ENCODE measurements around the gene TFCP2L1.
A peak's percentile ranks its signal among the peaks of the same experiment; 100 is the strongest.

The TFCP2L1 gene

DNA sequence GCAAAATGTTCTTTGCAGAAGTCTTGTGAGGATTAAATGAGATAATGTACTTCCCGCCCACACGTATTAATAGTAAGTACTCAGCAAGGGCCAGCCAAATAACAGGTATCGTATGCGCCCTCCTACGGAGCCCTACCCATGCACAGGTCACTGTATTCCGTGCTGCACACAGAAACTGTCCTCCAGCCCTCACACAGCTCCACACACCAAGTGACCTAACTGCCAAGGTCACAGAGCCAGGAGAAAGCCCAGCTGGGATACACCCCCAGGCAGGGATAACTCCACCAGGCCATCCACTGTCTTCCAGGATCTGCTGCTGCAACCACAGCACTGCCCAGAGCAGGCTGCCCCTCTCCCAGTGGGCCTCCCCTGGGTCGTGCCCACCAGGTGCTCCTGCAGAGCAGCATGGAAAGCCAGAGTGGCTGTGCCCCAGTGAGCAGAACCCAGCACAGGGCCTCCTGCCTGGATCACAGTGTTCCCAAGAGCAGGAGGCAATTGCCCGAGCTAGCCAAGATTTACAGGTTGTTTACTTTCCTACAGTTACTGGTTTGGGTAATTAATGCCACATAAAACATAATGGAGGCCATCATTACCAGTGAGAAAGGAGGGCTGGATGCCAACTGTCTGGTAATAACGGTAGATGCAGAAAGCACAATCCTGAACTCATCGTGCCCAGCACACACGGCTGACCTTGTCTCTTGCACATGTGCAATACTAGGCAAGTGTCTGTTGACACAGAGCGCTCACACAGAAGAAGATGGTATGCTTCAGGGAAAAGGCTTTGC is 24.4 kb downstream of the TFCP2L1 start:
- peak; percentile 78 for DNase-seq

GRCh38 chr2:121258051-121258450 is 27.0 kb downstream of the TFCP2L1 start:
- DNase-seq: no peak

DNA sequence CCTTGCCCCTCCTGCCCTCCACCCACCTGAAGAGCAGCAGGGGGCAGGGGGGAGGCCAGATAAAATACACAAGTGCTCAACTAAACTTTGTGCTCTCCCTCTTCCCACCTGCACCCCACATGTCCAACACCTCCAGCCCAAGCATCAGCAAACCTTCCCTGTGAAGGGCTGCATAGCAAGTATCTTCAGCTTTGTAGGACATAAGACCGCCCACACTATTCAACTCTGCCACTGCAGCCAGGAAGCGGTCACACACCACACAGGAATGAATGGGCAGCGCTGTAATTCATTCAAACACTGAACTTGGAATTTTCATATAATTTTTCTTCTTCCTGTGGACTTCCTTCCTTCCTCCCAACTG is 27.5 kb downstream of the TFCP2L1 start:
- DNase-seq: no peak

DNA sequence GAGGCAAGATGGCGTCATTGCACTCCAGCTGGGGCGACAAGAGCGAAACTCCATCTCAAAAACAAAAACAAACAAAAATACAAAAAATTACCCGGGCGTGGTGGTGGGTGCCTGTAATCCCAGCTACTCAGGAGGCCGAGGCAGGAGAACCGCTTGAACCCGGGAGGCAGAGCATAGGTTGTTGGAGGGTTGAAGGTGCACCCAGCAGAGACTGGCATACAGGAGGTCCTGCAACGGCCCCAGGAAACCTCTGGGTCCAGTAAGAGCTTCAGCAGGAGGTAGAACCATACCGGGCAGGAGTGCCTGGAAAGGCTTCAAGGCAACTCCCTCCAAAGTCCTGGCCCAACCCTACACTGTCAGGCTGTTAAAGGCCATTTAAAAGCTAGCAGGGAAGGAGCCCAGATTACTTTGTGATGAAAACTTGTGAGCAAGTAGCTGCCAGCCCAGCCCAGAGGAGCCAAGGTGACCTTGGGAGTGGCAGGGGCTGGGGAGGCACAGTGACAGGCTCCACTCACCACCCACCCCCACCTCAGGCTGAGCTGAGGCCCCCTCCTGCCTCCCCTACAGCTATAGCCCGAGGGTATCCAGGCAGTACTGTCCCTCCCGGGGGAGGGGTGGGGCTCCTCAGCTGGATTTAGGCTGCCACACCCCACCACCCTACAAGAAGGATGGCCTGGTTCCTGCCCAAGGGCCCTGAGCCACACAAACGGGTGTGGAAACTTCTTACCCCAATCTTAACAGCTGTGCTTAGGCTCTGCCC is 28.1 kb downstream of the TFCP2L1 start:
- DNase-seq: no peak

DNA sequence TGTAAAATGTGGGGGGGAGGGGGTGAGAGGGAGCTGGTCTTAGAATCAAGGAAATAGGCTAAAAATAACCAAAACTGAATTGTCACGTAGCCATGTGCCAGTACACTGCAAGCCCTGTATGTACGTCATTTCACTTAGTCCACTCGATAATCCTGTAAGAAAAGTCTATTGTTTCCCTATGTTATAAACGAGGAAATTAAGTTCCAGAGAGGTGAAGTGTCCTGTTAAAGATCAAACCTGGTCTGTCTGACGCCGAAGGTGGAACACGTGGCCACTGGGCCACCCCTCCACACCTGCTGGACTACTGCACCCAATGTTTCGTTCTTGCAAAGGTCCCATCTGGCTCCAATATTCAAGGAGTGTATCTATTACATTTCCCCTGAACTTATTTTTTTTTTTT is 29.6 kb downstream of the TFCP2L1 start:
- DNase-seq: peak; percentile 47

DNA sequence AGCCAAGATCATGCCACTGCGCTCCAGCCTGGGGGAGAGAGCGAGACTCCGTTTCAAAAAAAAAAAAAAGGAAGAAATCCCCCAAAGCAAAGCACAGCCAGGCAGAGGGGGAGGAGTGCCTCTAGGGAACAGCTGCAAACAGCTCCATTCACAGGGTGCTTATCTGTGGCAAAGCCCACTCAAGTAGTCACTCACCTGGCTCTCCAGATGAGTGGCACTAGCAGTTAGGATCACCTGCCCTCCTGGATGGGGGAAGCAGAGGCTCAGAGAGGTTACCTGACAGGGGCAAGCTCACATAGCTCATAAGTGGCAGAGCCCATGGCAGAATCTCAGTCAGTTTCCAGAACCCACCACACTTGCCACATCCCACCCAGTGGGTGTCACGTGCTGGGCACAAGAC is 30.3 kb downstream of the TFCP2L1 start:
- DNase-seq: peak; percentile 73

DNA sequence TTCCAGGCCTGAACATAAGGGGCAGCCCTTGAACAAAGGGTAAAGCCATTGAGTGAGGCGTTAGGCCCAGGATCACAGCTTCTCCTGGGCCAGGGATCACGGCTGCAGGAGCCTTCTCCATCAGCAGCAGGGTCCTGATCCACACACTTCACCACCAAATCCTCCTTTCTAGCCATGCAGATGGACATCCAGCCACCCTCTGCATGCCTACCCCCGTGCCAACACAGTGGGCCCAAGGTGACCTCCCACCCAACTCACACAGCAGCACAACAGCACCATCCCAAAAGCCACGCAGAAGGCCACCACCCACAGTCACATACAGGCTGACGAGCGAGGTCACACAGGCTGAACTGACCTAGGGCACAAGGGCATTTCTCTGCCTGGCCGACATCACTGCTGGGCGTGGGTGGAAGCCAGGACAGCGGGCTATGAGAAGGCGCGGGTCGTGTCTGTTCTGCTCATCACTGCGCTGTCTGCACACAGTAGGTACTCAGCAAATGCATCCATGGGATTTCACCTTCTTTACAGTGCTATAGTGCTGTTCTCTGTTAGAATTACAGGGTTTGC is 31.2 kb downstream of the TFCP2L1 start:
- no peak for DNase-seq

DNA sequence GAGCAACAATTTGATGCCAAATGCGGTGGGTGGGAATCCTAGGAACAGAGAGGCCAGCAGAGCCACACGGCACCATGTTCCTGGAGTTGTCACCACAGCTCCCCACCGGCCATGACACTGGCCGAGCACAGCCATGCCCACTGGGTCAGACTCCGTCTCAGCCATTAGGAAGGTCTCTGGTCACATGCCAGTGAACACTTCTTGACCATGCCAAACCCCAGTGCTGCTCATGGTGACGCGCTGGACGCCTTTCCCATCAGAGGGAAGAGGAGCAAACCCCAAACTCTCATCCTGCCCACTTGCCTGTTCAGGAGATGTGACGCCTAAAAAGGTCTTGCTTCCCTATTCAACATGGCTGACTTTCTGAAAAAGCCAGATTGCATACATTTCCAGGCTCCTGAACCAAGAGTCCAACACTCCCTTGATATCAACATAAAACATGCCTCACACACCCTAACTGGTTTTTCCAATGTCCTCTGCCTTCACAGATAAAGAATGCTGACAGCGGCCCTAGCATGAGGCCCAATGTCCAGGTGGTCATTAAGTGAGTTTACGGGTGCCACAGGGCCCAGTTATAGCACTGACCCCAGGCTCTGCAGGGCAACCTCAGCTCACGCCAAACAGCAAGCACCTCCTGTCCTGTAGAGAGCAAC is 31.9 kb downstream of the TFCP2L1 start:
- no peak for DNase-seq

DNA sequence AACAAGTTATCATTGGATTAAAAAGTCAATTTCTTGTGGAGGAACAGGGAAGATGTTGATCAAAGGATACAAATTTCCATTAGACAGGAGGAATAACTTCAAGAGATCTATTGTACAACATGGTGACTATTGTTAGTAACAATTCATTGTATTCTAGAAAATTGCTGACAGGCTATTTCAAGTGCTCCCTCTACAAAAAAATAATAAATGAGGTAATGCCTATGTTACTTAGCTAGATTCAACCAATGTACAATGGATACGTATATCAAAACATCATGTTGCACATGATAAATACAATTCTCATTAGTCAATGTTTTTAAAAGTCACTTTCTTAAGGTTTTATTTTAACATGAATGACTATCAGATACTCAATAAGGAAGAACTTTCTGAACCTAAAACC is 33.5 kb downstream of the TFCP2L1 start:
- no peak for DNase-seq

DNA sequence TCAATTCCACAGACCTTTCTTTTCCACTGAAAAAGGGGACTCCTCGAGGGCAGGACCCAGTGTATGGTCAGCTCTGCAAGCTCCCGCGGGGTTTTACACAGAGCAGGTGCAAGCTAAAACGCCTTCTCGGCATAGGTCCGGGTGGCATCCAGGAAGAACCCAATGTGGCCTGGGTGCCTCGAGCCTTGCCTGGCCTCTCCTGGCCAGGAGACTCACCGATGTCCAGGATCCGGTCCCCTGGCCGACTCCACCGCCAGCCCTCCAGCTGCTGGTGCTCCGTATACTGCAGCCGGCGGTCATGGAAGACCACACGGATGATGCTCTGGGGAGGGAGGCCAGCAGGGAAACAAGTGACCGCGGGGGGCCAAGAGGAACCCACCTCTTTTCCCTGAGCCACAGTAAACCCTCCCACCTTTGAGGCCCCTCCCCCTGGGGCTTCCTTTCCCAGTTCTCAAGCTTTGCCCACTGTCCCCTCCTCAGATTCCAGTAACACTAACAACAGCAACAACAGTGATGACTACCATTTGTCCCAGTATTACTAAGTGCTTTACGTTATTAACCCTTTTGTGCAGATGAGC is 36.1 kb downstream of the TFCP2L1 start:
- no peak for DNase-seq

- no peak for DNase-seq
Measured at GRCh38 chr2:121247971-121248370, 37.0 kb downstream of the TFCP2L1 start.

- no peak for DNase-seq
Measured at GRCh38 chr2:121247534-121247933, 37.5 kb downstream of the TFCP2L1 start.

DNA sequence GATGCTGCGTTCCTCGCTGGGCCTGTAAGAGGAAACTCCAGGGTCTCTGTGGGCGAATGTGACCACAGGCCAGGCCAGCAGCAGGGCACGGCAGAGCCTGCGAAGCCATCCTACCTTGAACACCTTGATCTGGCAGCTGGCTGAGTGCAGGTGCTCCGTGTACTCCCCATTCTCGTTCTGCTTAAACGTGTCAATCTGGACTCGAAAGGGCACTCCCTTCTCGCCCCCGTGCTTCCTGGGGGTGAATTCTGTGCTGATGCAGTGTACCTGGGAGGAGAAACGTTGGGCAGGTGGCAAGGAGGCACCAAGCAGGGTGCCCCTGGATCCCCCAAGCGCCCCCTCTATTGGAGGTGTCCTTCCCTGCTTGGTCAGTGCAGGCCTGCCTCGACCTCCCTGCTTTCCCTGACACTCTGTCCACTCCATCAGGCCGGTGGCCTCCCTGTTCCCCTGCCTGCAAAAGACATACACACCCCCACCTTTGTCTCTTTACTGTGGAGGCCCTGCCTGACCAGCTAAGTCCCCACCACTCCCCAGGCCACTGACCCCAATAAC is 38.2 kb downstream of the TFCP2L1 start:
- no peak for DNase-seq

- DNase-seq: no peak
Measured at GRCh38 chr2:121245913-121246312, 39.1 kb downstream of the TFCP2L1 start.

DNA sequence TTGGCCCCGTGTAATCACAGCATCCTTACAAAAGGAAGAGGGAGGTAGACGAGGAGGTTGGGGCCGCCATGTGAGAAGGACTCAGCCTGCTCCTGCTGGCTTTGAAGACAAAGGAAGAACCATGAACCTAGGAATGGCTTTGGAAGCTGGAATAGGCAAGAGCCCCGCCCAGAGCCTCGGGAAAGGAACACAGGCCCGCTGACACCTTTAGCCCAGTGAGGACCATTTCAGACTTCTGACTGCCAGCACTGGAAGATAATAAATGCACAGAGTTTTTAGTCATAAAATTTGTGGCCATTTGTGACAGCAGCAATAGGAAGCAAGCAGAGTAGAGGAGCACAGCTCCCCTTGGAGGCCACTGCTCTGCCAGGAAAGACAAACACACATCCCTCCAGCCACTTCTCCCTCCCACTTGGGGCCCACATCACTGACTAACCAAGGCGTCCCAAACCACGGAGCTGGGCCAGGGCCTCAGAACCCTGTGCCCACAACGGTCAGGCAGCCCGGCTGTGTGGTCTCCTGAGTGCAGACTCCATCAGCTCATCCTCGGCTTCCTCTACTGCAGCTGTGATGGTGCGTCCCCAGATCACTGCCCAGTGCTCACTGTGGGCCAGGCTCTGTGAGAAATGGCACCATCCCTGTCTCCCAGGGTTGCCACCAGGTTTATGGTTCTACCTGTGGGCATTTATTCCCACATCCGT is 39.7 kb downstream of the TFCP2L1 start:
- no peak for DNase-seq

- DNase-seq: no peak
Measured at GRCh38 chr2:121244616-121245015, 40.4 kb downstream of the TFCP2L1 start.

- DNase-seq: no peak
Measured at GRCh38 chr2:121243821-121244460, 41.1 kb downstream of the TFCP2L1 start.

DNA sequence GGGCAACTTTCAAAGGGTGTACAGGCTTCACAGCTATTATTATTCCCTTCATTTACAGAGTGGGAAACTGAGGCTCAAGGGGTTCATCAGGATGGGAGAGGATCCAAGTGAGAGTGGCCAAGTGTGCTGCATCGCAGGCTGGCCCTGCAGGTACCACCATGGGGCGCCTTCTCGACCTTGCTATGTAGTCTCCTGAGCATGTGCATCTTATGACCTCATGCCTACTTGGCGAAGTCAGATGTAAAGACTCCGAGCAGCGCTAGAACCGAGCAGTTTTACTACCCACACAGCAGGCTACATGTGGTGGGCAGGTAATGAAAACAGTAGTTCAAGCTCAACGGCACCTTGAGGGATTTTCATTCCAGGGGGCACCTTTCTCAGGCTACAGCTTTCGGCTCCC is 42.0 kb downstream of the TFCP2L1 start:
- DNase-seq: no peak

DNA sequence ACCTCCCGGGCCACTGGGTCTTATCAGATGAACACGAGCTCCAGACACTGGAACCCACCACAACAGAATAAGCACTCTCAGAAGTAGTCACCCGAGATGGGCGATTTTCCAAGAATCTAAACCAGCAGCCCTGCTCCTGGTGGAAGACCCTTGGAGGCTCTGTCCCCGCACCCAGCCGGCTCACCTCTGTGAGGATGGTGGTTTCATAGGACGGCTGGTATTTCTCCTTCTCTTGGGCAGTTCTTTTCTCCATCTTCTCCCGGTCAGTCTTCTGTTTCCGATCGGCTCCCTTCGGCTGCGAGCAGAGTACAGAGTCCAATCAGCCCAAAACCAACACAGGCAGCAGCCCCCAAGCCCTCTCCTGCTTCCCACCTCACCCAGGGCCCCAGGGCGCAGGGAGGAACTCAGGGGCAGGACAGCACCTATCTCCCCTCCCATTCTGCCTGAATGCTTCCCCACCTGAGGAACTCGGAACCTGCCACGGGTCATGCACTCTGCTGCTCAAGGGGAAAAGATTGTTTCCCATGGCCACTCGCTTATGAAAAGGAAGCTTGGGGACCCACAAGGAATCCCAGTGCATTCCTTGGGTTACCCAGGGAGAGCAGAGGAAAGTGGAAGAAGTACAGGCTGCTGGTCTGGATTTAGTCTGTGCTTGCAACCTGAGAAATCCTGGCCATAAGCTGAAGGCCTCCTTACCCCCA is 42.7 kb downstream of the TFCP2L1 start:
- no peak for DNase-seq

GRCh38 chr2:121241466-121241865 is 43.5 kb downstream of the TFCP2L1 start:
- DNase-seq: no peak

GRCh38 chr2:121240436-121240835 is 44.6 kb downstream of the TFCP2L1 start:
- DNase-seq: no peak
